Prostate gland (tissue), 1 donor: ENCODE measurements around the gene PRKCSH.

Source experiments
- POLR2A ChIP-seq: fragments of 450-650 bp; IDR thresholded peaks from one replicate; pipeline ENCODE4 v1.6.1; 2016; ENCODE audit warnings: antibody characterized with exemption, mild to moderate bottlenecking
- POLR2AphosphoS5 ChIP-seq: sonication (generic); formaldehyde crosslinking; IDR thresholded peaks from one replicate; pipeline ENCODE4 v1.6.1; 2017; ENCODE audit warnings: antibody characterized with exemption

DNA sequence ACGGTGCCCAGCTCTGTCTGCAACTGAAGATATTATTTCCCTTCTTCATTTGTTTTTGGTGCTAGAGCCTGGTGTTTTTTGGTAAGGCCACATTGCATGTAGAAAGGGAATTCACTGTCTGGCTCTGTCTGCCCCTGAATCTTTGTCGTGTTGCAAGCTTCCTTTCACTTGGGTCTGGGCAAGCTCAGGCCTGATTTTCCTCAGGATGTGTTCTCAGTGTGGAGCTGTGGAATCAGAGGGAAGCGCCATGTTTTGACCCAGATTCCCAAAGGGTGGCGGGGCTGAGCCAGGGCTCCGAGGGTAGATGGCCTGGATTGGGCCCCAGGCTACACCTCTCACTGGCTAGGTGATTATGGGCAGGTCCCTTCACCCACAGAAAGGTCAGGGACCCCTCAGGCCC, 8.6 kb downstream of the PRKCSH start:
- TF ChIP-seq POLR2A (no peak), POLR2AphosphoS5 (no peak)
